A549 (cell line): Measurements from ENCODE around the gene CCDC57. TPM values are rescaled to one million over a fixed set of nuclear protein-coding genes. Genes with fewer than 3 reads are reported as not detected.

ENCODE experiments used
- ATAC-seq, 2 experiments: fragments of 200-7000 bp in 1 of 2; fragments of >200 bp in 1 of 2; cut with Nextera tagmentation in 1 of 2; cut with Tn5 transposase in 1 of 2; 3 replicates each; pipeline versions ENCODE4 v1.8.0 to v1.9.1; 2018 to 2020; ENCODE audit warnings: mild to moderate bottlenecking in 1 of 2, moderate library complexity in 1 of 2
- CTCF ChIA-PET: fragments of 300-600 bp; sonication (Branson Sonifier 250); formaldehyde crosslinking; extraction: SDS; loops from one replicate; lab custom pipeline; 2021; ENCODE audit warnings: antibody characterized with exemption, inconsistent platforms; lab: Yijun Ruan, JAX
- POLR2A ChIA-PET: fragments of 350-600 bp; formaldehyde crosslinking; extraction: SDS; loops from one replicate; lab custom pipeline; 2021; ENCODE audit warnings: antibody characterized with exemption, inconsistent platforms; lab: Yijun Ruan, JAX
- DNase-seq, 2 experiments: peaks; one replicate each; pipeline versions ENCODE4 v3.0.0 to v3.0.0-alpha.2; 2011 to 2016; ENCODE audit warnings: low read depth in 1 of 2, low spot score in 1 of 2
- FAIRE-seq: peaks from 2 replicates; lab custom pipeline; 2011; peaks lifted over from hg19 to GRCh38; lab: Jason Lieb, UNC
- H3K27ac ChIP-seq, 2 experiments: fragments of >200 bp; sonication (Bioruptor Twin); formaldehyde crosslinking; 3 replicates each; pipeline ENCODE4 v1.5.1; 2016 to 2017
- H3K4me1 ChIP-seq: fragments of >200 bp; sonication (Bioruptor Twin); formaldehyde crosslinking; 3 replicates; pipeline ENCODE4 v1.6.1; 2016
- H3K4me2 ChIP-seq: fragments of >200 bp; sonication (Bioruptor Twin); formaldehyde crosslinking; 3 replicates; pipeline ENCODE4 v1.6.1; 2016
- H3K4me3 ChIP-seq: fragments of >200 bp; sonication (Bioruptor Twin); formaldehyde crosslinking; 3 replicates; pipeline ENCODE4 v1.5.1; 2016
- H3K9me3 ChIP-seq: fragments of >200 bp; sonication (Bioruptor Twin); formaldehyde crosslinking; 3 replicates; pipeline ENCODE4 v1.6.1; 2016
- BHLHE40 ChIP-seq: IDR thresholded peaks from 2 replicates; pipeline ENCODE4 v1.6.1; 2012; ENCODE audit warnings: low read depth, low read length, inconsistent platforms
- CBX8 ChIP-seq: fragments of 200-600 bp; sonication (generic); IDR thresholded peaks from 2 replicates; pipeline ENCODE4 v1.6.1; 2016
- CEBPB ChIP-seq, 2 experiments: fragments of >200 bp in 1 of 2; sonication (Bioruptor Twin) in 1 of 2; formaldehyde crosslinking in 1 of 2; IDR thresholded peaks; 2 replicates each; pipeline ENCODE4 v1.6.1; 2012 to 2016
- EHF ChIP-seq: fragments of 250-450 bp; sonication (Bioruptor Pico); IDR thresholded peaks from 2 replicates; pipeline ENCODE4 v1.5.0; 2020; ENCODE audit warnings: mild to moderate bottlenecking
- ELK1 ChIP-seq: fragments of 150-350 bp; IDR thresholded peaks from 2 replicates; pipeline ENCODE4 v1.6.1; 2014; ENCODE audit warnings: low read depth, mild to moderate bottlenecking, low read length
- EP300 ChIP-seq, 2 experiments: fragments of >200 bp; sonication (Bioruptor Twin); formaldehyde crosslinking; IDR thresholded peaks; 2 replicates in 1 of 2; 3 replicates in 1 of 2; pipeline ENCODE4 v1.6.1; 2016 to 2017
- GATA3 ChIP-seq: IDR thresholded peaks from 2 replicates; pipeline ENCODE4 v1.6.1; 2012; ENCODE audit warnings: borderline replicate concordance
- HES2 ChIP-seq: fragments of >200 bp; sonication (Bioruptor Twin); formaldehyde crosslinking; IDR thresholded peaks from 2 replicates; pipeline ENCODE4 v1.6.1; 2016
- HOXB13 ChIP-seq: fragments of 250-450 bp; sonication (Bioruptor Pico); IDR thresholded peaks from 2 replicates; pipeline ENCODE4 v1.5.0; 2020; ENCODE audit warnings: low read depth, mild to moderate bottlenecking, moderate library complexity
- HOXB5 ChIP-seq: fragments of 250-450 bp; sonication (Bioruptor Pico); IDR thresholded peaks from 2 replicates; pipeline ENCODE4 v1.5.0; 2020; ENCODE audit warnings: mild to moderate bottlenecking, moderate library complexity
- JUN ChIP-seq, 2 experiments: fragments of >200 bp; sonication (Bioruptor Twin); formaldehyde crosslinking; IDR thresholded peaks; 2 replicates in 1 of 2; 3 replicates in 1 of 2; pipeline ENCODE4 v1.6.1; 2016 to 2017
- JUNB ChIP-seq: fragments of >200 bp; sonication (Bioruptor Twin); formaldehyde crosslinking; IDR thresholded peaks from 2 replicates; pipeline ENCODE4 v1.6.1; 2016
- KDM1A ChIP-seq: fragments of 200-600 bp; sonication (generic); IDR thresholded peaks from 2 replicates; pipeline ENCODE4 v1.6.1; 2016; ENCODE audit warnings: low read depth, mild to moderate bottlenecking
- MAFK ChIP-seq: fragments of 450-650 bp; IDR thresholded peaks from 2 replicates; pipeline ENCODE4 v1.6.1; 2014; ENCODE audit not compliant: partially characterized antibody
- MAX ChIP-seq: IDR thresholded peaks from 2 replicates; pipeline ENCODE4 v1.6.1; 2012
- NFE2L2 ChIP-seq: fragments of 150-350 bp; conservative IDR thresholded peaks from 2 replicates; pipeline ENCODE4 v1.6.1; 2014; ENCODE audit warnings: low read length
- NPAS2 ChIP-seq: fragments of 250-450 bp; sonication (Bioruptor Pico); IDR thresholded peaks from 2 replicates; pipeline ENCODE4 v1.8.0; 2022; ENCODE audit warnings: mild to moderate bottlenecking, moderate library complexity, borderline replicate concordance
- NR3C1 ChIP-seq: fragments of >200 bp; sonication (Bioruptor Twin); formaldehyde crosslinking; IDR thresholded peaks from 3 replicates; pipeline ENCODE4 v1.6.1; 2017
- PHF8 ChIP-seq: fragments of 200-600 bp; sonication (generic); IDR thresholded peaks from 2 replicates; pipeline ENCODE4 v1.6.1; 2016; ENCODE audit warnings: low read depth, mild to moderate bottlenecking, antibody characterized with exemption, moderate library complexity, borderline replicate concordance
- RARB ChIP-seq: fragments of 250-450 bp; sonication (Bioruptor Pico); IDR thresholded peaks from 2 replicates; pipeline ENCODE4 v1.8.0; 2021; ENCODE audit warnings: mild to moderate bottlenecking, moderate library complexity
- RCOR1 ChIP-seq: fragments of 150-350 bp; IDR thresholded peaks from 2 replicates; pipeline ENCODE4 v1.6.1; 2014; ENCODE audit warnings: antibody characterized with exemption, low read length, low read depth
- RFX5 ChIP-seq: fragments of 450-650 bp; IDR thresholded peaks from 2 replicates; pipeline ENCODE4 v1.7.1; 2014; ENCODE audit warnings: antibody characterized with exemption, mild to moderate bottlenecking, moderate library complexity
- USF2 ChIP-seq: fragments of 450-650 bp; IDR thresholded peaks from 2 replicates; pipeline ENCODE4 v1.6.1; 2014; ENCODE audit warnings: antibody characterized with exemption
- WGBS: methylation state at CpG from one replicate; pipeline ENCODE4 v1.1.6; 2017; ENCODE audit errors: missing lambda C conversion rate; 5-methylcytosine and 5-hydroxymethylcytosine counted together
- polyA plus RNA-seq, 4 experiments: library from polyadenylated mRNA; depleted of rRNA in 3 of 4; stranded (reverse); fragments of >200 nt; fragmentation: RNase III in 1 of 4; extraction: RNeasy Plus Mini Kit Qiagen cat#74134 plus additional on column Dnase treatment in 1 of 4; gene quantifications; 2 replicates in 3 of 4; 3 replicates in 1 of 4; pipeline ENCODE4 v1.2.3, GENCODE V29; 2011 to 2017

Gene CCDC57
- polyA plus RNA-seq, 2 of the 4 experiments (the other 2 are of a cell fraction) = 18.2 to 18.5 TPM

GRCh38 chr17:82186221-82186620 lies 26.4 kb downstream of the CCDC57 start:
- H3K9me3 ChIP-seq = no peaks in the 10 kb centered on the region
- CTCF ChIA-PET = interaction anchor here (0.8 to 1.9 kb wide), 3 partner anchors 20 to 156 kb away, joined by 3 to 6 read pairs (median 5); no protein-coding TSS in a partner anchor
- POLR2A ChIA-PET = interaction anchor here (1.4 kb wide), 1 partner anchor 20 kb away, joined by 3 read pairs; no protein-coding TSS in a partner anchor

GRCh38 chr17:82184761-82185160 lies 27.9 kb downstream of the CCDC57 start:
- no peak for TF ChIP-seq NPAS2
- TF ChIP-seq EHF (CRISPR knock-in tag) = no peak
- TF ChIP-seq RARB = no peak
- TF ChIP-seq NR3C1 = no peak
- no peak for TF ChIP-seq EP300 (IDR thresholded peaks at IDR 0.05)
- no peak for TF ChIP-seq USF2
- no peak for TF ChIP-seq KDM1A
- no peak for TF ChIP-seq CEBPB (IDR thresholded peaks at IDR 0.05)
- no peak for TF ChIP-seq HOXB13 (CRISPR knock-in tag)
- H3K4me2 ChIP-seq = no peak overlapping the region
- H3K4me3 ChIP-seq = no peak overlapping the region
- no peak for DNase-seq
- no peak overlapping the region for H3K27ac ChIP-seq
- H3K9me3 ChIP-seq = no peaks in the 10 kb centered on the region
- ChIA-PET POLR2A (no interaction called here), CTCF (interaction anchor here (1.1 to 1.9 kb wide), 2 partner anchors 16 to 154 kb away, joined by 3 to 6 read pairs; no protein-coding TSS in a partner anchor)
- no peak for ATAC-seq
- H3K4me1 ChIP-seq = no peaks in the 10 kb centered on the region
- no peak for FAIRE-seq
- WGBS = 91% methylated on average over 5 of the region's 5 CpGs

More at GRCh38 chr17:82186221-82186620, 26.4 kb downstream of the CCDC57 start:
- FAIRE-seq (no peak), ATAC-seq (no peak), DNase-seq (no peak)
- WGBS = 92% methylated on average over 15 of the region's 15 CpGs
- TF ChIP-seq CBX8 = no peak
- TF ChIP-seq RCOR1 = no peak
- no peak for TF ChIP-seq GATA3
- no peak for TF ChIP-seq EP300 (IDR thresholded peaks at IDR 0.05)
- TF ChIP-seq HES2 = no peak
- no peak for TF ChIP-seq JUNB
- no peak for TF ChIP-seq BHLHE40
- TF ChIP-seq NPAS2 = no peak
- no peak for TF ChIP-seq JUN (IDR thresholded peaks at IDR 0.05)
- no peak for TF ChIP-seq MAX
- no peak for TF ChIP-seq RFX5
- no peak for TF ChIP-seq NFE2L2
- no peak for TF ChIP-seq CEBPB (IDR thresholded peaks at IDR 0.05)
- TF ChIP-seq HOXB5 (CRISPR knock-in tag) = no peak
- TF ChIP-seq PHF8 = no peak
- Histone ChIP-seq H3K27ac (no peak overlapping the region), H3K4me1 (no peaks in the 10 kb centered on the region), H3K4me3 (no peak overlapping the region), H3K4me2 (no peak overlapping the region)

GRCh38 chr17:82180776-82181528 lies 31.7 kb downstream of the CCDC57 start:
- H3K9me3 ChIP-seq = no peaks in the 10 kb centered on the region
- H3K4me1 ChIP-seq = no peaks in the 10 kb centered on the region
- peak; percentile 73 for TF ChIP-seq MAFK
- TF ChIP-seq ELK1 = no peak
- no peak overlapping the region for H3K4me2 ChIP-seq
- ChIA-PET POLR2A (no interaction called here), CTCF (interaction anchor here (0.6 to 2.6 kb wide), 7 partner anchors 9 to 159 kb away, joined by 3 to 9 read pairs (median 6); no protein-coding TSS in a partner anchor)
- 95% methylated on average over 31 of the region's 31 CpGs for WGBS
- no peak overlapping the region for H3K27ac ChIP-seq
- FAIRE-seq (no peak), DNase-seq (no peak), ATAC-seq (no peak)
- H3K4me3 ChIP-seq = no peak overlapping the region
